Stimulated activated CD4-positive, alpha-beta T cell treated with anti-CD3 and anti-CD28 coated beads, Interleukin-12 subunit alpha, Interleukin-12 subunit beta, amount 100 ng/mL, for 24 hours (primary cell): ENCODE data around the gene RAMP3.

Source experiments
- DNase-seq, 2 experiments: peaks; one replicate each; pipeline ENCODE4 v3.0.0-alpha.2; 2020; ENCODE audit warnings: low read depth in 2 of 2

The RAMP3 gene

GRCh38 chr7:45179666-45180065, 22.1 kb downstream of the RAMP3 start:
- DNase-seq: no peak

GRCh38 chr7:45180084-45180986, 22.7 kb downstream of the RAMP3 start:
- no peak for DNase-seq

- DNase-seq: no peak
These were observed 23.8 kb downstream of the RAMP3 start for GRCh38 chr7:45181286-45181960.

- no peak for DNase-seq
These were observed 24.6 kb downstream of the RAMP3 start for GRCh38 chr7:45181991-45182855.

- no peak for DNase-seq
These were observed 25.5 kb downstream of the RAMP3 start for GRCh38 chr7:45182856-45183710.

- no peak for DNase-seq
These were observed 26.2 kb downstream of the RAMP3 start for GRCh38 chr7:45183711-45184210.

GRCh38 chr7:45184326-45185027, 26.9 kb downstream of the RAMP3 start:
- DNase-seq: no peak

GRCh38 chr7:45185028-45185863, 27.7 kb downstream of the RAMP3 start:
- DNase-seq: no peak

GRCh38 chr7:45185864-45186250, 28.3 kb downstream of the RAMP3 start:
- no peak for DNase-seq

- DNase-seq: no peak
These were observed 28.7 kb downstream of the RAMP3 start for GRCh38 chr7:45186261-45186813.

- no peak for DNase-seq
These were observed 29.7 kb downstream of the RAMP3 start for GRCh38 chr7:45187089-45187945.

- no peak for DNase-seq
These were observed 30.4 kb downstream of the RAMP3 start for GRCh38 chr7:45187946-45188411.

- no peak for DNase-seq
These were observed 31.1 kb downstream of the RAMP3 start for GRCh38 chr7:45188736-45189135.

GRCh38 chr7:45189151-45189970, 31.8 kb downstream of the RAMP3 start:
- DNase-seq: no peak

- no peak for DNase-seq
These were observed 33.0 kb downstream of the RAMP3 start for GRCh38 chr7:45190406-45191165.

- no peak for DNase-seq
These were observed 33.8 kb downstream of the RAMP3 start for GRCh38 chr7:45191396-45191795.
